ES-I3 (cell line): ENCODE measurements around the gene MAP1B.

Experiments used
- H3K36me3 ChIP-seq: 2 replicates; pipeline ENCODE4 v1.6.1; 2013; ENCODE audit warnings: mild to moderate bottlenecking, low read length, control low read depth, moderate library complexity; ENCODE audit not compliant: insufficient read depth
- H3K4me1 ChIP-seq: 2 replicates; pipeline ENCODE4 v1.6.1; 2013; ENCODE audit warnings: mild to moderate bottlenecking, control low read depth, low read length; ENCODE audit not compliant: insufficient read depth
- H3K9ac ChIP-seq: 2 replicates; pipeline ENCODE4 v1.6.1; 2013; ENCODE audit warnings: low read depth, mild to moderate bottlenecking, low read length, moderate library complexity
- H3K9me3 ChIP-seq: 2 replicates; pipeline ENCODE4 v1.6.1; 2013; ENCODE audit warnings: mild to moderate bottlenecking, low read length, moderate library complexity; ENCODE audit not compliant: control insufficient read depth, insufficient read depth

The MAP1B gene

GRCh38 chr5:72107131-72107900, at the start of gene MAP1B:
MAP1B (plus strand) TSS chr5:72107475; CDS start chr5:72107532, 57 bp downstream.
- peak within 1 kb of the TSS; percentile 88 for H3K9ac ChIP-seq
- H3K4me1 ChIP-seq = peaks cover 13% of the 10 kb centered on the region
- H3K36me3 ChIP-seq = 0 out of 2 replicates have a peak, but pooled peaks cover 3% of the 10 kb centered on the region
- no peaks in the 10 kb centered on the region for H3K9me3 ChIP-seq

GRCh38 chr5:72057816-72058215, 49.5 kb upstream of the MAP1B start:
- Histone ChIP-seq H3K9me3 (no peaks in the 10 kb centered on the region), H3K36me3 (no peaks in the 10 kb centered on the region)

GRCh38 chr5:72063219-72063819, 44.0 kb upstream of the MAP1B start:
- Histone ChIP-seq H3K36me3 (no peaks in the 10 kb centered on the region), H3K9me3 (no peaks in the 10 kb centered on the region), H3K9ac (no peak overlapping the region), H3K4me1 (peaks cover 36% of the 10 kb centered on the region)

More at GRCh38 chr5:72057816-72058215, 49.5 kb upstream of the MAP1B start:
- H3K9ac ChIP-seq = no peak overlapping the region
- H3K4me1 ChIP-seq = no peaks in the 10 kb centered on the region

- no peaks in the 10 kb centered on the region for H3K9me3 ChIP-seq
- H3K4me1 ChIP-seq = peaks cover 36% of the 10 kb centered on the region
- no peak overlapping the region for H3K9ac ChIP-seq
- no peaks in the 10 kb centered on the region for H3K36me3 ChIP-seq
These were observed 42.3 kb upstream of the MAP1B start for GRCh38 chr5:72064801-72065570.

- Histone ChIP-seq H3K9me3 (no peaks in the 10 kb centered on the region), H3K4me1 (peaks cover 43% of the 10 kb centered on the region), H3K36me3 (no peaks in the 10 kb centered on the region), H3K9ac (peak overlapping the region; percentile 40)
These were observed 41.5 kb upstream of the MAP1B start for GRCh38 chr5:72065751-72066255.

GRCh38 chr5:72066705-72067107, 40.6 kb upstream of the MAP1B start:
- Histone ChIP-seq H3K9ac (no peak overlapping the region), H3K4me1 (peaks cover 44% of the 10 kb centered on the region), H3K9me3 (no peaks in the 10 kb centered on the region)

GRCh38 chr5:72067682-72068470, 39.4 kb upstream of the MAP1B start:
- Histone ChIP-seq H3K9me3 (no peaks in the 10 kb centered on the region), H3K9ac (no peak overlapping the region), H3K4me1 (peaks cover 44% of the 10 kb centered on the region), H3K36me3 (no peaks in the 10 kb centered on the region)

More at GRCh38 chr5:72066705-72067107, 40.6 kb upstream of the MAP1B start:
- no peaks in the 10 kb centered on the region for H3K36me3 ChIP-seq

- no peaks in the 10 kb centered on the region for H3K9me3 ChIP-seq
- H3K36me3 ChIP-seq = no peaks in the 10 kb centered on the region
- no peak overlapping the region for H3K9ac ChIP-seq
- H3K4me1 ChIP-seq = peaks cover 35% of the 10 kb centered on the region
These were observed 36.7 kb upstream of the MAP1B start for GRCh38 chr5:72070529-72070928.

- no peaks in the 10 kb centered on the region for H3K36me3 ChIP-seq
- H3K4me1 ChIP-seq = peaks cover 23% of the 10 kb centered on the region
- H3K9ac ChIP-seq = no peak overlapping the region
- H3K9me3 ChIP-seq = no peaks in the 10 kb centered on the region
These were observed 35.4 kb upstream of the MAP1B start for GRCh38 chr5:72071906-72072305.

GRCh38 chr5:72074251-72074650, 33.0 kb upstream of the MAP1B start:
- no peaks in the 10 kb centered on the region for H3K9me3 ChIP-seq
- no peak overlapping the region for H3K9ac ChIP-seq
- peaks cover 14% of the 10 kb centered on the region; the same call in 1 of the 2 replicates for H3K4me1 ChIP-seq
- no peaks in the 10 kb centered on the region for H3K36me3 ChIP-seq

GRCh38 chr5:72075461-72075860, 31.8 kb upstream of the MAP1B start:
- Histone ChIP-seq H3K9me3 (no peaks in the 10 kb centered on the region), H3K36me3 (no peaks in the 10 kb centered on the region), H3K4me1 (peaks cover 18% of the 10 kb centered on the region; the same call in 1 of the 2 replicates), H3K9ac (no peak overlapping the region)

- Histone ChIP-seq H3K4me1 (0 out of 2 replicates have a peak, but pooled peaks cover 13% of the 10 kb centered on the region), H3K9me3 (no peaks in the 10 kb centered on the region), H3K9ac (no peak overlapping the region), H3K36me3 (no peaks in the 10 kb centered on the region)
These were observed 30.5 kb upstream of the MAP1B start for GRCh38 chr5:72076621-72077300.

- H3K9ac ChIP-seq = no peak overlapping the region
- 0 out of 2 replicates have a peak, but pooled peaks cover 13% of the 10 kb centered on the region for H3K4me1 ChIP-seq
- H3K9me3 ChIP-seq = no peaks in the 10 kb centered on the region
- no peaks in the 10 kb centered on the region for H3K36me3 ChIP-seq
These were observed 29.9 kb upstream of the MAP1B start for GRCh38 chr5:72077390-72077789.
